OCI-LY7 (cell line): Measurements from ENCODE around the gene UBE2E1. TPM values are rescaled to one million over a fixed set of nuclear protein-coding genes. Genes with fewer than 3 reads are reported as not detected.
A peak's percentile ranks its signal among the peaks of the same experiment; 100 is the strongest.

Experiments
- BruUV-seq: library from RNA; stranded (reverse); fragments of 400-500 nt; replicated peaks from 2 replicates; lab custom pipeline; 2021; lab: Mats Ljungman, UMichigan
- CTCF ChIA-PET: fragments of 300-600 bp; sonication (Branson Sonifier 250); formaldehyde crosslinking; loops from one replicate; lab custom pipeline; 2022; ENCODE audit warnings: antibody characterized with exemption; ENCODE audit not compliant: unreplicated experiment; lab: Charles Lee
- POLR2A ChIA-PET: fragments of 300-600 bp; sonication (Branson Sonifier 250); formaldehyde crosslinking; loops from one replicate; lab custom pipeline; 2022; ENCODE audit warnings: antibody characterized with exemption; lab: Charles Lee
- DNase-seq: peaks from one replicate; pipeline ENCODE4 v3.0.0-alpha.2; 2015; ENCODE audit warnings: low spot score
- H2AFZ ChIP-seq: fragments of 200-600 bp; sonication (generic), shearing (Covaris generic); 2 replicates; pipeline ENCODE4 v1.6.1; 2014; ENCODE audit warnings: mild to moderate bottlenecking, antibody characterized with exemption, low read length, moderate library complexity
- H3K27ac ChIP-seq: fragments of 200-600 bp; sonication (generic); 2 replicates; pipeline ENCODE4 v1.5.1; 2014; ENCODE audit warnings: mixed run types, low read depth, mild to moderate bottlenecking, moderate library complexity, low read length, inconsistent platforms; ENCODE audit not compliant: poor library complexity, severe bottlenecking
- H3K36me3 ChIP-seq: fragments of 200-600 bp; sonication (generic); 2 replicates; pipeline ENCODE4 v1.6.1; 2014; ENCODE audit warnings: mild to moderate bottlenecking, antibody characterized with exemption, low read length, moderate library complexity, mixed read lengths; ENCODE audit not compliant: insufficient read depth
- H3K4me1 ChIP-seq: fragments of 200-600 bp; sonication (generic); 2 replicates; pipeline ENCODE4 v1.5.1; 2014; ENCODE audit warnings: mild to moderate bottlenecking, low read length; ENCODE audit not compliant: insufficient read depth, poor library complexity, severe bottlenecking
- H3K4me2 ChIP-seq: fragments of 200-600 bp; sonication (generic); 2 replicates; pipeline ENCODE4 v1.6.1; 2014; ENCODE audit warnings: mild to moderate bottlenecking, low read length
- H3K4me3 ChIP-seq: fragments of 200-600 bp; sonication (generic); 2 replicates; pipeline ENCODE4 v1.5.1; 2014; ENCODE audit warnings: mild to moderate bottlenecking, low read depth, low read length; ENCODE audit not compliant: poor library complexity, severe bottlenecking
- H3K79me2 ChIP-seq: fragments of 200-600 bp; sonication (generic); 2 replicates; pipeline ENCODE4 v1.6.1; 2016; ENCODE audit warnings: low read depth, mild to moderate bottlenecking, low read length, moderate library complexity, mixed read lengths; ENCODE audit not compliant: insufficient read depth
- H3K9me2 ChIP-seq: fragments of 200-600 bp; sonication (generic); 2 replicates; pipeline ENCODE4 v1.6.1; 2016; ENCODE audit warnings: mild to moderate bottlenecking, low read length, mixed read lengths; ENCODE audit not compliant: insufficient read depth
- H3K9me3 ChIP-seq: fragments of 200-600 bp; sonication (generic); 2 replicates; pipeline ENCODE4 v1.6.1; 2014; ENCODE audit warnings: mild to moderate bottlenecking, mixed run types, low read length, mixed read lengths
- H4K20me1 ChIP-seq: fragments of 200-600 bp; sonication (generic); 2 replicates; pipeline ENCODE4 v1.6.1; 2014; ENCODE audit warnings: mild to moderate bottlenecking, antibody characterized with exemption, low read length, moderate library complexity, mixed read lengths; ENCODE audit not compliant: insufficient read depth
- CTCF ChIP-seq: fragments of 200-600 bp; sonication (generic); conservative IDR thresholded peaks from 2 replicates; pipeline ENCODE4 v1.5.1; 2014; ENCODE audit warnings: mild to moderate bottlenecking, antibody characterized with exemption, low read length, moderate library complexity, mixed read lengths
- EZH2phosphoT487 ChIP-seq: fragments of 200-600 bp; sonication (generic); IDR thresholded peaks from 2 replicates; pipeline ENCODE4 v1.6.1; 2018; ENCODE audit warnings: low read depth, borderline replicate concordance, mild to moderate bottlenecking, mixed run types, antibody characterized with exemption, low read length, moderate library complexity, mixed read lengths
- intact Hi-C: fragments of 100-400 bp; cut with micrococcal nuclease; formaldehyde crosslinking; loops from one replicate; pipeline ENCODE4 v1.10.0; 2022; ENCODE audit not compliant: unreplicated experiment
- total RNA-seq, 2 experiments: library from RNA; depleted of rRNA in 1 of 2; stranded (reverse); fragments of >200 nt in 1 of 2; shearing (Covaris generic) in 1 of 2; gene quantifications; 2 replicates each; pipeline ENCODE4 v1.2.3, GENCODE V29; 2014 to 2022

Gene UBE2E1
- total RNA-seq, 2 experiments from 2014 or later, result 126 to 142 TPM

- Histone ChIP-seq H3K79me2 (no peaks in the 10 kb centered on the region), H3K27ac (peak overlapping the region; percentile 42), H2AFZ (peak overlapping the region; percentile 94), H3K36me3 (no peaks in the 10 kb centered on the region), H3K4me3 (no peak overlapping the region), H4K20me1 (no peaks in the 10 kb centered on the region), H3K4me2 (peak overlapping the region; percentile 38), H3K9me2 (no peaks in the 10 kb centered on the region), H3K4me1 (peaks cover 74% of the 10 kb centered on the region), H3K9me3 (no peaks in the 10 kb centered on the region)
- CTCF ChIA-PET, result no interaction called here
- POLR2A ChIA-PET, result interaction anchor here (0.6 to 1.3 kb wide), 8 partner anchors 88 to 382 kb away, joined by 3 to 5 read pairs (median 4); no protein-coding TSS in a partner anchor
- DNase-seq, result peak; percentile 34
- TF ChIP-seq EZH2phosphoT487 (no peak), CTCF (no peak)
- no TSS peak for BruUV-seq
- intact Hi-C loops, result no loop called here
These were observed 47.4 kb upstream of the UBE2E1 start for GRCh38 chr3:23758253-23758838.

- Histone ChIP-seq H3K27ac (peak overlapping the region; percentile 92), H4K20me1 (no peaks in the 10 kb centered on the region), H3K4me1 (peaks cover 75% of the 10 kb centered on the region), H3K9me2 (no peaks in the 10 kb centered on the region), H3K36me3 (no peaks in the 10 kb centered on the region), H3K79me2 (no peaks in the 10 kb centered on the region), H3K4me3 (peak overlapping the region; percentile 42), H2AFZ (peak overlapping the region; percentile 88; the same call in 1 of the 2 replicates), H3K4me2 (peak overlapping the region; percentile 66), H3K9me3 (no peaks in the 10 kb centered on the region)
- BruUV-seq, result TSS peak; percentile 85
- TF ChIP-seq CTCF (peak; percentile 76), EZH2phosphoT487 (no peak)
- intact Hi-C loops, result loop anchor here (1.0 to 5.0 kb wide), 6 partner anchors 44 to 1028 kb away; partner anchors contain the start of genes UBE2E1 and UBE2E2
- ChIA-PET POLR2A (interaction anchor here (0.6 to 3.9 kb wide), 13 partner anchors 10 to 447 kb away, joined by 3 to 20 read pairs (median 4); no protein-coding TSS in a partner anchor), CTCF (interaction anchor here (1.1 to 1.9 kb wide), 2 partner anchors 13 to 186 kb away, joined by 3 to 5 read pairs; no protein-coding TSS in a partner anchor)
- peak; percentile 79 for DNase-seq
These were observed 45.4 kb upstream of the UBE2E1 start for GRCh38 chr3:23760325-23760724.
